H7 (cell line): ENCODE results near the gene DIPK1C. TPM values are rescaled to one million over a fixed set of nuclear protein-coding genes. Genes with fewer than 3 reads are reported as not detected.

Experiments
- DNase-seq: peaks from one replicate; pipeline ENCODE4 v3.0.0; 2012
- H3K27me3 ChIP-seq: 2 replicates; pipeline ENCODE4 v1.6.0; 2011; ENCODE audit warnings: mild to moderate bottlenecking, low read length; ENCODE audit not compliant: control insufficient read depth, insufficient read depth
- H3K36me3 ChIP-seq: replicated peaks from 2 replicates; pipeline ENCODE4 v1.5.1; 2011; ENCODE audit warnings: low read length; ENCODE audit not compliant: control insufficient read depth, insufficient read depth
- H3K4me3 ChIP-seq: 2 replicates; pipeline ENCODE4 v1.5.1; 2011; ENCODE audit warnings: low read depth, mild to moderate bottlenecking, control low read depth, low read length, moderate library complexity; ENCODE audit not compliant: insufficient read depth
- total RNA-seq: library from RNA; depleted of rRNA; stranded (reverse); fragments of >200 nt; shearing (Covaris generic); gene quantifications from 2 replicates; pipeline ENCODE4 v1.2.3, GENCODE V29; 2014

The DIPK1C gene
- total RNA-seq, 1 experiment from 2014 or later = not detected

GRCh38 chr18:74427442-74428112 is 29.5 kb downstream of the DIPK1C start:
- Histone ChIP-seq H3K4me3 (no peak overlapping the region), H3K27me3 (no peaks in the 10 kb centered on the region), H3K36me3 (no peaks in the 10 kb centered on the region)
- DNase-seq = no peak

- no peak for DNase-seq
- no peak overlapping the region for H3K4me3 ChIP-seq
- no peaks in the 10 kb centered on the region for H3K27me3 ChIP-seq
- H3K36me3 ChIP-seq = no peaks in the 10 kb centered on the region
Measured at GRCh38 chr18:74425876-74426275, 31.2 kb downstream of the DIPK1C start.

- Histone ChIP-seq H3K4me3 (no peak overlapping the region), H3K36me3 (no peaks in the 10 kb centered on the region), H3K27me3 (no peaks in the 10 kb centered on the region)
- no peak for DNase-seq
Measured at GRCh38 chr18:74425161-74425560, 31.9 kb downstream of the DIPK1C start.

GRCh38 chr18:74422541-74422940 is 34.6 kb downstream of the DIPK1C start:
- Histone ChIP-seq H3K27me3 (no peaks in the 10 kb centered on the region), H3K36me3 (no peaks in the 10 kb centered on the region), H3K4me3 (no peak overlapping the region)
- DNase-seq = no peak

- Histone ChIP-seq H3K4me3 (no peak overlapping the region), H3K36me3 (no peaks in the 10 kb centered on the region), H3K27me3 (no peaks in the 10 kb centered on the region)
- DNase-seq = no peak
Measured at GRCh38 chr18:74420926-74421325, 36.2 kb downstream of the DIPK1C start.

GRCh38 chr18:74420481-74420880 is 36.6 kb downstream of the DIPK1C start:
- no peaks in the 10 kb centered on the region for H3K27me3 ChIP-seq
- no peaks in the 10 kb centered on the region for H3K36me3 ChIP-seq
- no peak overlapping the region for H3K4me3 ChIP-seq
- no peak for DNase-seq

- Histone ChIP-seq H3K27me3 (no peaks in the 10 kb centered on the region), H3K4me3 (no peak overlapping the region), H3K36me3 (no peaks in the 10 kb centered on the region)
- DNase-seq = no peak
Measured at GRCh38 chr18:74419761-74420160, 37.3 kb downstream of the DIPK1C start.

GRCh38 chr18:74418023-74418422 is 39.1 kb downstream of the DIPK1C start:
- no peak overlapping the region for H3K4me3 ChIP-seq
- H3K27me3 ChIP-seq = no peaks in the 10 kb centered on the region
- no peak for DNase-seq
- H3K36me3 ChIP-seq = no peaks in the 10 kb centered on the region

GRCh38 chr18:74416124-74416523 is 41.0 kb downstream of the DIPK1C start:
- no peak for DNase-seq
- no peaks in the 10 kb centered on the region for H3K36me3 ChIP-seq
- no peak overlapping the region for H3K4me3 ChIP-seq
- H3K27me3 ChIP-seq = no peaks in the 10 kb centered on the region

GRCh38 chr18:74414953-74415515 is 42.1 kb downstream of the DIPK1C start:
- DNase-seq = no peak
- no peaks in the 10 kb centered on the region for H3K36me3 ChIP-seq
- H3K27me3 ChIP-seq = no peaks in the 10 kb centered on the region
- H3K4me3 ChIP-seq = no peak overlapping the region

- no peaks in the 10 kb centered on the region for H3K36me3 ChIP-seq
- DNase-seq = no peak
- no peaks in the 10 kb centered on the region for H3K27me3 ChIP-seq
- no peak overlapping the region for H3K4me3 ChIP-seq
Measured at GRCh38 chr18:74413836-74414235, 43.3 kb downstream of the DIPK1C start.

- peak; percentile 50 for DNase-seq
- Histone ChIP-seq H3K36me3 (no peaks in the 10 kb centered on the region), H3K27me3 (no peaks in the 10 kb centered on the region), H3K4me3 (no peak overlapping the region)
Measured at GRCh38 chr18:74412116-74412880, 44.8 kb downstream of the DIPK1C start.

- H3K36me3 ChIP-seq = no peaks in the 10 kb centered on the region
- no peak overlapping the region for H3K4me3 ChIP-seq
- no peaks in the 10 kb centered on the region for H3K27me3 ChIP-seq
- no peak for DNase-seq
Measured at GRCh38 chr18:74411475-74411874, 45.6 kb downstream of the DIPK1C start.

GRCh38 chr18:74410441-74410992 is 46.6 kb downstream of the DIPK1C start:
- DNase-seq = no peak
- no peak overlapping the region for H3K4me3 ChIP-seq
- H3K27me3 ChIP-seq = no peaks in the 10 kb centered on the region
- H3K36me3 ChIP-seq = no peaks in the 10 kb centered on the region

GRCh38 chr18:74407888-74408287 is 49.2 kb downstream of the DIPK1C start:
- no peak for DNase-seq

More at GRCh38 chr18:74407888-74408287, 49.2 kb downstream of the DIPK1C start:
- Histone ChIP-seq H3K4me3 (no peak overlapping the region), H3K36me3 (no peaks in the 10 kb centered on the region), H3K27me3 (no peaks in the 10 kb centered on the region)
